DND-41 (cell line): Measurements from ENCODE around the gene NXPH4.

ENCODE experiments used
- ATAC-seq: fragments of 200-7000 bp; cut with Tn5 transposase; 3 replicates; pipeline ENCODE4 v1.9.1; 2021; ENCODE audit warnings: low read depth; ENCODE audit not compliant: insufficient read depth
- DNase-seq: peaks from one replicate; pipeline ENCODE4 v3.0.0-alpha.2; 2020
- H2AFZ ChIP-seq: 2 replicates; pipeline ENCODE4 v1.6.0; 2012; ENCODE audit warnings: low read depth, low read length
- H3K27ac ChIP-seq: 2 replicates; pipeline ENCODE4 v1.5.1; 2012; ENCODE audit warnings: low read length, inconsistent platforms
- H3K27me3 ChIP-seq: fragments of 200-600 bp; sonication (generic); 2 replicates; pipeline ENCODE4 v1.6.0; 2012; ENCODE audit warnings: low read length, mild to moderate bottlenecking, inconsistent platforms; ENCODE audit not compliant: insufficient read depth, poor library complexity
- H3K36me3 ChIP-seq: 2 replicates; pipeline ENCODE4 v1.5.1; 2012; ENCODE audit warnings: low read length, inconsistent platforms; ENCODE audit not compliant: insufficient read depth
- H3K4me1 ChIP-seq: 2 replicates; pipeline ENCODE4 v1.5.1; 2012; ENCODE audit warnings: mild to moderate bottlenecking, low read length; ENCODE audit not compliant: insufficient read depth
- H3K4me2 ChIP-seq: 2 replicates; pipeline ENCODE4 v1.6.0; 2012; ENCODE audit warnings: mild to moderate bottlenecking, moderate library complexity, low read length, inconsistent platforms; ENCODE audit not compliant: insufficient read depth
- H3K4me3 ChIP-seq, 2 experiments: fragments of 200-600 bp in 1 of 2; shearing (Covaris generic) in 1 of 2; 2 replicates each; pipeline ENCODE4 v1.5.1; 2012 to 2016; ENCODE audit warnings: inconsistent platforms in 2 of 2, low read length in 2 of 2, mild to moderate bottlenecking in 2 of 2, low read depth in 1 of 2, moderate library complexity in 1 of 2
- H3K79me2 ChIP-seq: 2 replicates; pipeline ENCODE4 v1.6.0; 2012; ENCODE audit warnings: low read length, inconsistent platforms; ENCODE audit not compliant: insufficient read depth
- H3K9ac ChIP-seq: 2 replicates; pipeline ENCODE4 v1.6.0; 2012; ENCODE audit warnings: low read depth, mild to moderate bottlenecking, inconsistent platforms, low read length, moderate library complexity
- H3K9me3 ChIP-seq: 2 replicates; pipeline ENCODE4 v1.5.1; 2012; ENCODE audit warnings: low read length, moderate library complexity, mild to moderate bottlenecking, inconsistent platforms; ENCODE audit not compliant: insufficient read depth, severe bottlenecking
- H4K20me1 ChIP-seq: 2 replicates; pipeline ENCODE4 v1.6.0; 2012; ENCODE audit warnings: low read length; ENCODE audit not compliant: insufficient read depth
- EZH2 ChIP-seq: IDR thresholded peaks from 3 replicates; pipeline ENCODE4 v1.6.1; 2012; ENCODE audit warnings: borderline replicate concordance, low read depth, mild to moderate bottlenecking, moderate library complexity, low read length, inconsistent platforms; ENCODE audit not compliant: severe bottlenecking
- TF ChIP-seq, protein P1 (sequence below): IDR thresholded peaks from 2 replicates; pipeline ENCODE4 v1.5.1; 2012; ENCODE audit warnings: borderline replicate concordance, low read length, moderate library complexity, mild to moderate bottlenecking; ENCODE audit not compliant: poor library complexity, severe bottlenecking; ENCODE audit errors: extremely low read depth

NXPH4 gene

DNA sequence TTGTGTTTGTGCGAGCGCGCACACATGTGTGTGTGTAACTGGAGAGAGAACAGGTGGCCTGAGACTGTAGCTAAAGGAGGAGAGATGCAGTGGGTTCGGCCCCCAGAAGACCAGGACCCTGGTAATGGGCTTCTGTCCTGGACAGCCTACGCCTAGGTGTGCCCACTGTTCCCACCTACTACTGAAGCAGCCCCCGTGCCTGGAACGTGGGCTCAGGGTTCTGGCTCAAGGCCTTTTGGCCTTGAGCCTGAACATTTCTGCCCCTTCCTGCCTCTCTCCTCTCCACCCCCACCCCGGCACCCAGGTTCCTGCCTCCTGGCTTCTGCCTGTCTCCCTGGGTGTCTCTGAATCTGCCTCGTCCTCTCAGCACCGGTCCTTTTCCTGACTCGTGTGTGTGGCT is 1.5 kb upstream of the NXPH4 start:
- H3K4me2 ChIP-seq: no peak overlapping the region
- no peak for TF ChIP-seq EZH2
- TF ChIP-seq, protein P1, sequence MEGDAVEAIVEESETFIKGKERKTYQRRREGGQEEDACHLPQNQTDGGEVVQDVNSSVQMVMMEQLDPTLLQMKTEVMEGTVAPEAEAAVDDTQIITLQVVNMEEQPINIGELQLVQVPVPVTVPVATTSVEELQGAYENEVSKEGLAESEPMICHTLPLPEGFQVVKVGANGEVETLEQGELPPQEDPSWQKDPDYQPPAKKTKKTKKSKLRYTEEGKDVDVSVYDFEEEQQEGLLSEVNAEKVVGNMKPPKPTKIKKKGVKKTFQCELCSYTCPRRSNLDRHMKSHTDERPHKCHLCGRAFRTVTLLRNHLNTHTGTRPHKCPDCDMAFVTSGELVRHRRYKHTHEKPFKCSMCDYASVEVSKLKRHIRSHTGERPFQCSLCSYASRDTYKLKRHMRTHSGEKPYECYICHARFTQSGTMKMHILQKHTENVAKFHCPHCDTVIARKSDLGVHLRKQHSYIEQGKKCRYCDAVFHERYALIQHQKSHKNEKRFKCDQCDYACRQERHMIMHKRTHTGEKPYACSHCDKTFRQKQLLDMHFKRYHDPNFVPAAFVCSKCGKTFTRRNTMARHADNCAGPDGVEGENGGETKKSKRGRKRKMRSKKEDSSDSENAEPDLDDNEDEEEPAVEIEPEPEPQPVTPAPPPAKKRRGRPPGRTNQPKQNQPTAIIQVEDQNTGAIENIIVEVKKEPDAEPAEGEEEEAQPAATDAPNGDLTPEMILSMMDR: no peak
- H3K9me3 ChIP-seq: no peaks in the 10 kb centered on the region
- peaks cover 29% of the 10 kb centered on the region for H3K27me3 ChIP-seq
- no peak overlapping the region for H3K9ac ChIP-seq
- H3K36me3 ChIP-seq: no peaks in the 10 kb centered on the region
- no peak overlapping the region for H3K27ac ChIP-seq
- no peak overlapping the region for H3K4me3 ChIP-seq
- H4K20me1 ChIP-seq: no peaks in the 10 kb centered on the region; the same call in 1 of the 2 replicates
- peaks cover 13% of the 10 kb centered on the region for H3K4me1 ChIP-seq
- DNase-seq: no peak
- no peak overlapping the region for H2AFZ ChIP-seq
- no peak for ATAC-seq
- no peaks in the 10 kb centered on the region for H3K79me2 ChIP-seq

DNA sequence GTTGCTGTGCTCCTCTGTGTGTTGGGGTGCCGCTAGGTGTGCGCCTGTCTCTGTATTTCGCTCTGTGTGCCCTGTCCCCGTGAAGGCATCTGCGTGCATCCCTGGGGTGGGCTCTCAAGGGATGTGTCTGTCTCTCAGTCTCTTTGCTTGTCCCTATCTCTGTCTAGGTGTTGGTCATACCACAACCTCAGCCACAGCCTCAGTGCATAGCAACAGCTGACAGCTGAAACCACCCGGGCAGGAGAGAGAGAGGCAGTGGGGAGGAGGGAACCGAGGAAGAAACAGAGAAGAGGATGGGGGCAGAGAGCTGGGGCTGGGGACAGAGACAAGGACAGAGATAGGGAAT is 953 bp upstream of the NXPH4 start:
- Histone ChIP-seq H2AFZ (no peak overlapping the region), H3K79me2 (no peaks in the 10 kb centered on the region), H3K36me3 (no peaks in the 10 kb centered on the region), H3K4me3 (no peak overlapping the region), H3K27me3 (peaks cover 32% of the 10 kb centered on the region), H3K9me3 (no peaks in the 10 kb centered on the region), H3K27ac (no peak overlapping the region), H3K4me1 (peaks cover 13% of the 10 kb centered on the region), H4K20me1 (no peaks in the 10 kb centered on the region; the same call in 1 of the 2 replicates), H3K9ac (no peak overlapping the region), H3K4me2 (no peak overlapping the region)
- DNase-seq (no peak), ATAC-seq (no peak)
- TF ChIP-seq, protein P1: no peak
- TF ChIP-seq EZH2: no peak

DNA sequence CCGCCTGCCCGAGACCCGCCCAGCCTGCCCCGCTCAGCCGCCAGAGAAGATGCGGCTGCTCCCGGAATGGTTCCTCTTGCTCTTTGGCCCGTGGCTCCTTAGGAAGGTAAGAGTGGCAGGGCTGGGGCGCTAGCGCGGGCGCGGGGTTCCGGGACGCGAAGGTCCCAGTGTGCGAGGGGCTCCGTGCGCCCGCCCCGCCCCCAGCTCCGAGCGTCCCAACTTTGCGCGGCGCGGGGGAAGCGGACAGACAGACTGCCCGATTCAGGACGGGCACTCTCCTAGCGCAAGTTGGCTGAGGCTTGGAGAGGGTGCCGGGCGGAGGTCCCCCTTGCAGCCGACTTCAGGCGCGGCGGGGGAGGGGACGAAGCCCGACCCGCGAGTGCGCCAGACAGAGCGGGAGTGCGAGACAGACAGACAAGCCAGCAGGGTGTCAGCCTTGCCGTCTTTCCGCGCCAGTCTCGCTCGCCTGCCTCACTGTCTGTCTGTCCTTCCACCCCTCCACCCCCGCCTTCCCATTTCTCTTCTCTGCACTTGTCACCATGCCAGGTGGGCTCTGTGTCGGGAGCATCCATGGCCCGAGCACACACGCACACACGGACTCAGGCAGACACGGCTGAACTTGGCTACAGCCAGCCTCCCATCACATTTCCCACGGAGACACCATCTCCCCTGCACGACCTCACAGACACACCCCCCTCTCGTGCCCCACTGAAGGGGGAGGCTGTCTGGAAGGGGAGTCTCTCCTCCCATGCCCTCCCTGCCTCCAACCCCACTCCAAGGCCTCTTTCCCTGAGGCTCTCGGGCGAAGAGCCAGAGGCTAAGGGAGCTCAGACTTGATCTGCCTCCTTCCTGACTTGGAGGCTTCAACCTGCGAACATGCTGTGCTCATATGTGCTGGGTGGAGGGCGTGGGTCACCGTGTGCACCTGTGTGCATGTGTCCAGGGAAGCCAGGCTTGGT is 606 bp downstream of the NXPH4 start:
- peaks cover 6% of the 10 kb centered on the region; the same call in 1 of the 2 replicates for H4K20me1 ChIP-seq
- H3K4me1 ChIP-seq: peaks cover 13% of the 10 kb centered on the region
- H3K4me2 ChIP-seq: no peak overlapping the region
- peaks cover 47% of the 10 kb centered on the region for H3K27me3 ChIP-seq
- DNase-seq (no peak), ATAC-seq (no peak)
- no peaks in the 10 kb centered on the region for H3K9me3 ChIP-seq
- no peak for TF ChIP-seq EZH2
- TF ChIP-seq, protein P1: no peak
- H3K36me3 ChIP-seq: no peaks in the 10 kb centered on the region
- H3K9ac ChIP-seq: no peak overlapping the region
- no peak overlapping the region for H3K27ac ChIP-seq
- no peak overlapping the region for H2AFZ ChIP-seq
- H3K79me2 ChIP-seq: no peaks in the 10 kb centered on the region
- no peak overlapping the region for H3K4me3 ChIP-seq
